ENCODE data around the gene SLC25A20. TPM values are rescaled to one million over a fixed set of nuclear protein-coding genes. Genes with fewer than 3 reads are reported as not detected.
A peak's percentile ranks its signal among the peaks of the same experiment; 100 is the strongest.

SLC25A20 gene
- total and polyA plus RNA-seq, 2 of the 4 experiments (the other 2 are of a cell fraction), result 23.8 to 27.1 TPM

GRCh38 chr3:48929358-48930035 lies 30.8 kb upstream of the SLC25A20 start:
- H3K4me3 ChIP-seq (ENCODE audit: insufficient read depth, low read depth, low read length), result no peak overlapping the region
- TF ChIP-seq NFE2L2 (IDR thresholded peaks at IDR 0.05; ENCODE audit: low read depth, low read length) (no peak), SMC3 (IDR thresholded peaks at IDR 0.05; ENCODE audit: low read depth, low read length) (no peak), FOS (IDR thresholded peaks at IDR 0.05; ENCODE audit: low read depth, low read length) (no peak), CTCF (conservative IDR thresholded peaks at IDR 0.05; ENCODE audit: low read depth, low read length) (no peak), RCOR1 (IDR thresholded peaks at IDR 0.05; ENCODE audit: insufficient replicate concordance, low read length) (no peak), CEBPB (IDR thresholded peaks at IDR 0.05; ENCODE audit: low read depth, low read length) (no peak), USF2 (IDR thresholded peaks at IDR 0.05; ENCODE audit: low read depth, low read length) (no peak), RAD21 (IDR thresholded peaks at IDR 0.05; ENCODE audit: low read length) (no peak), BHLHE40 (IDR thresholded peaks at IDR 0.05; ENCODE audit: low read depth, low read length) (no peak), RFX5 (IDR thresholded peaks at IDR 0.05; ENCODE audit: low read depth, low read length) (no peak), MAFK (IDR thresholded peaks at IDR 0.05; ENCODE audit: low read depth, low read length) (no peak), POLR2A (IDR thresholded peaks at IDR 0.05; ENCODE audit: low read depth, low read length) (no peak), CHD1 (IDR thresholded peaks at IDR 0.05; ENCODE audit: low read depth, low read length) (no peak), MXI1 (IDR thresholded peaks at IDR 0.05; ENCODE audit: borderline replicate concordance, low read depth, low read length) (no peak), ELK1 (IDR thresholded peaks at IDR 0.05; ENCODE audit: borderline replicate concordance, low read depth, low read length) (no peak), MAZ (IDR thresholded peaks at IDR 0.05; ENCODE audit: borderline replicate concordance, low read depth, low read length) (no peak)
- H3K4me2 ChIP-seq (ENCODE audit: low read depth, low read length), result no peak overlapping the region
- H2BK5ac ChIP-seq (ENCODE audit: low read depth, low read length, poor library complexity, severe bottlenecking), result no peak overlapping the region
- no peak overlapping the region for H3K27ac ChIP-seq (ENCODE audit: insufficient read depth, low read length)
- H3K18ac ChIP-seq (ENCODE audit: low read depth, low read length), result no peak overlapping the region
- H3K9ac ChIP-seq (ENCODE audit: low read depth, low read length), result no peak overlapping the region; the same call in 1 of the 2 replicates
- dilution Hi-C loops (cut with HindIII; ENCODE audit: low sequenced_read_pairs, unreplicated experiment) (no loop called here), intact Hi-C loops (cut with micrococcal nuclease) (no loop called here), in situ Hi-C loops (cut with MboI; ENCODE audit: low sequenced_read_pairs) (no loop called here)
- no peak overlapping the region for H4K5ac ChIP-seq (ENCODE audit: low read depth, low read length)
- no TSS peak for BruUV-seq (replicated peaks)
- no peak overlapping the region for H2AK9ac ChIP-seq (replicated peaks; ENCODE audit: low read depth, low read length, poor library complexity)
- CTCF ChIA-PET, result interaction anchor here (0.9 kb wide), 1 partner anchor 60 kb away, joined by 3 read pairs; the partner anchor contains the start of gene P4HTM
- no peak overlapping the region for H3K14ac ChIP-seq (replicated peaks; ENCODE audit: low read depth, low read length)
- no peaks in the 10 kb centered on the region for H3K27me3 ChIP-seq (ENCODE audit: control insufficient read depth, insufficient read depth, low read length)
- H2BK120ac ChIP-seq (ENCODE audit: low read depth, low read length), result no peak overlapping the region
- H3K56ac ChIP-seq (ENCODE audit: extremely low read depth, insufficient read depth, low read length), result no peak overlapping the region
- H4K8ac ChIP-seq (ENCODE audit: low read depth in 2 of 2, low read length in 2 of 2), result no peak overlapping the region
- no peak overlapping the region for H2BK20ac ChIP-seq (ENCODE audit: low read depth, low read length)
- no CpG with 5 or more reads among the region's 3 CpGs for WGBS, 2 experiments (ENCODE audit: extremely low coverage in 2 of 2, insufficient read length in 1 of 2)
- H3K9me1 ChIP-seq (ENCODE audit: insufficient read depth, low read length), result peaks cover 11% of the 10 kb centered on the region
- peaks cover 6% of the 10 kb centered on the region for H3K4me1 ChIP-seq (ENCODE audit: control insufficient read depth, insufficient read depth, low read length)
- no peaks in the 10 kb centered on the region for H3K9me3 ChIP-seq (ENCODE audit: control insufficient read depth, insufficient read depth, low read length)
- no peak overlapping the region for H2BK15ac ChIP-seq (ENCODE audit: low read depth, low read length)
- DNase-seq (peak; percentile 15), ATAC-seq (ENCODE audit: low read depth) (0 out of 2 replicates have a peak, but pooled peaks have one; percentile 14)
- no peak overlapping the region for H4K91ac ChIP-seq (ENCODE audit: insufficient read depth, low read depth, low read length)
- H3K36me3 ChIP-seq (ENCODE audit: control insufficient read depth, insufficient read depth, low read length), result peaks cover 13% of the 10 kb centered on the region
- H3K79me1 ChIP-seq (ENCODE audit: low read depth in 1 of 2, low read length in 2 of 2), result peaks cover 27 to 68% of the 10 kb centered on the region in 2 experiments
- POLR2A ChIA-PET (ENCODE audit: unreplicated experiment), result no interaction called here
- H3K4ac ChIP-seq (ENCODE audit: low read depth, low read length), result no peak overlapping the region
- no peak overlapping the region for H2AK5ac ChIP-seq (ENCODE audit: low read depth, low read length)
- H3K23ac ChIP-seq (ENCODE audit: low read depth, low read length), result no peak overlapping the region
- peaks cover 59% of the 10 kb centered on the region for H4K20me1 ChIP-seq (ENCODE audit: insufficient read depth, low read length)
- H2AFZ ChIP-seq (replicated peaks; ENCODE audit: low read length, poor library complexity), result no peak overlapping the region
